HCT116 (cell line): ENCODE results near the gene ZAR1L. TPM values are rescaled to one million over a fixed set of nuclear protein-coding genes. Genes with fewer than 3 reads are reported as not detected.

Experiments used
- ATAC-seq: fragments of 200-7000 bp; cut with Tn5 transposase; 2 replicates; pipeline ENCODE4 v1.9.1; 2020; ENCODE audit warnings: mild to moderate bottlenecking, moderate library complexity
- BruUV-seq: library from RNA; stranded (reverse); fragments of 400-500 nt; replicated peaks from 2 replicates; lab custom pipeline; 2021; lab: Mats Ljungman, UMichigan
- CTCF ChIA-PET: fragments of 300-600 bp; sonication (Branson Sonifier 250); formaldehyde crosslinking; loops from one replicate; lab custom pipeline; 2021; ENCODE audit warnings: antibody characterized with exemption; lab: Charles Lee
- POLR2A ChIA-PET: fragments of 300-600, 350-600 bp; sonication (Branson Sonifier 250); formaldehyde crosslinking; loops from one replicate; lab custom pipeline; 2021; ENCODE audit warnings: antibody characterized with exemption; lab: Charles Lee
- RAD21 ChIA-PET, 2 experiments: fragments of 300-600 bp; sonication (Branson Sonifier 250); formaldehyde crosslinking; loops; one replicate each; lab custom pipeline; 2023; ENCODE audit warnings: low total read pairs in 2 of 2; ENCODE audit not compliant: uncharacterized antibody in 2 of 2, unreplicated experiment in 2 of 2, low non-redundant PET in 1 of 2; lab: Charles Lee
- DNase-seq: peaks from one replicate; pipeline ENCODE4 v3.0.0-alpha.2; 2010; ENCODE audit warnings: low read depth, low spot score
- H2AFZ ChIP-seq: fragments of 200-600 bp; shearing (Covaris generic), sonication (generic); 2 replicates; pipeline ENCODE4 v1.6.1; 2017; ENCODE audit warnings: low read depth, mixed run types, mixed read lengths, antibody characterized with exemption, low read length; ENCODE audit not compliant: poor library complexity, severe bottlenecking
- H3K27ac ChIP-seq: 2 replicates; pipeline ENCODE4 v1.5.1; 2012; ENCODE audit warnings: low read depth, low read length
- H3K27me3 ChIP-seq: fragments of 200-600 bp; sonication (generic); 2 replicates; pipeline ENCODE4 v1.6.1; 2016; ENCODE audit warnings: mixed run types, low read length, mixed read lengths; ENCODE audit not compliant: insufficient read depth
- H3K36me3 ChIP-seq, 2 experiments: fragments of 200-500 bp in 1 of 2; fragments of 200-600 bp in 1 of 2; sonication (Bioruptor generic) in 1 of 2; sonication (generic) in 1 of 2; 2 replicates each; pipeline versions ENCODE4 v1.5.1 to v1.6.1; 2014 to 2016; ENCODE audit warnings: low read length in 2 of 2, inconsistent platforms in 1 of 2, mixed read lengths in 1 of 2, mixed run types in 1 of 2; ENCODE audit not compliant: insufficient read depth in 2 of 2, control insufficient read depth in 1 of 2
- H3K4me1 ChIP-seq, 2 experiments: fragments of 200-600 bp in 1 of 2; sonication (generic) in 1 of 2; 2 replicates each; pipeline versions ENCODE4 v1.5.1 to v1.6.1; 2012 to 2017; ENCODE audit warnings: low read length in 2 of 2, inconsistent platforms in 1 of 2, mild to moderate bottlenecking in 1 of 2, mixed read lengths in 1 of 2, mixed run types in 1 of 2, moderate library complexity in 1 of 2; ENCODE audit not compliant: insufficient read depth in 2 of 2, control insufficient read depth in 1 of 2
- H3K4me2 ChIP-seq: fragments of 200-600 bp; sonication (generic); 2 replicates; pipeline ENCODE4 v1.6.1; 2017; ENCODE audit warnings: mixed run types, low read length, mixed read lengths
- H3K4me3 ChIP-seq, 2 experiments: fragments of 200-600 bp in 1 of 2; sonication (generic) in 1 of 2; replicated peaks in 1 of 2; 2 replicates each; pipeline ENCODE4 v1.5.1; 2011 to 2016; ENCODE audit warnings: low read length in 2 of 2, control low read depth in 1 of 2, low read depth in 1 of 2, mild to moderate bottlenecking in 1 of 2, mixed read lengths in 1 of 2, mixed run types in 1 of 2
- H3K79me2 ChIP-seq: fragments of 200-600 bp; sonication (generic); 2 replicates; pipeline ENCODE4 v1.6.1; 2017; ENCODE audit warnings: mild to moderate bottlenecking, mixed run types, low read length, moderate library complexity, mixed read lengths; ENCODE audit not compliant: insufficient read depth
- H3K9ac ChIP-seq: fragments of 200-600 bp; sonication (generic); 2 replicates; pipeline ENCODE4 v1.6.1; 2016; ENCODE audit warnings: low read length, mixed read lengths
- H3K9me2 ChIP-seq: fragments of 200-600 bp; sonication (generic), shearing (Covaris generic); 2 replicates; pipeline ENCODE4 v1.6.1; 2017; ENCODE audit warnings: mixed run types, mild to moderate bottlenecking, moderate library complexity; ENCODE audit not compliant: insufficient read depth
- H3K9me3 ChIP-seq, 2 experiments: fragments of 200-500 bp in 1 of 2; fragments of 200-600 bp in 1 of 2; sonication (Bioruptor generic) in 1 of 2; sonication (generic) in 1 of 2; 2 replicates each; pipeline ENCODE4 v1.6.1; 2014 to 2017; ENCODE audit warnings: low read length in 2 of 2, mixed read lengths in 2 of 2, inconsistent platforms in 1 of 2, low read depth in 1 of 2, mild to moderate bottlenecking in 1 of 2, mixed run types in 1 of 2, moderate library complexity in 1 of 2; ENCODE audit not compliant: control insufficient read depth in 1 of 2, insufficient read depth in 1 of 2
- H4K20me1 ChIP-seq: fragments of 200-600 bp; sonication (generic), shearing (Covaris generic); 2 replicates; pipeline ENCODE4 v1.6.1; 2017; ENCODE audit warnings: mixed run types, mild to moderate bottlenecking, moderate library complexity; ENCODE audit not compliant: insufficient read depth
- ATF3 ChIP-seq: IDR thresholded peaks from 2 replicates; pipeline ENCODE4 v1.6.1; 2012
- CBX3 ChIP-seq: IDR thresholded peaks from 2 replicates; pipeline ENCODE4 v1.6.1; 2012; ENCODE audit warnings: low read depth
- CEBPB ChIP-seq: IDR thresholded peaks from 2 replicates; pipeline ENCODE4 v1.6.1; 2012; ENCODE audit warnings: low read depth
- CTCF ChIP-seq, 3 experiments: fragments of 200-600 bp in 1 of 3; sonication (generic) in 1 of 3; IDR thresholded peaks in 2 of 3; conservative IDR thresholded peaks in 1 of 3; 2 replicates each; pipeline ENCODE4 v1.5.1; 2012 to 2017; ENCODE audit warnings: low read depth in 2 of 3, low read length in 2 of 3, antibody characterized with exemption in 1 of 3, borderline replicate concordance in 1 of 3, control low read depth in 1 of 3, mild to moderate bottlenecking in 1 of 3, mixed read lengths in 1 of 3, mixed run types in 1 of 3, moderate library complexity in 1 of 3; ENCODE audit not compliant: insufficient read depth in 1 of 3
- ELF1 ChIP-seq: IDR thresholded peaks from 2 replicates; pipeline ENCODE4 v1.6.1; 2012; ENCODE audit warnings: low read depth, borderline replicate concordance
- EZH2 ChIP-seq: fragments of 200-600 bp; sonication (generic); IDR thresholded peaks from 2 replicates; pipeline ENCODE4 v1.6.1; 2017; ENCODE audit warnings: antibody characterized with exemption, mixed run types
- FOSL1 ChIP-seq: IDR thresholded peaks from 2 replicates; pipeline ENCODE4 v1.6.1; 2012; ENCODE audit warnings: low read depth
- MAX ChIP-seq: IDR thresholded peaks from 2 replicates; pipeline ENCODE4 v1.6.1; 2012
- RAD21 ChIP-seq: IDR thresholded peaks from 2 replicates; pipeline ENCODE4 v1.6.1; 2012; ENCODE audit warnings: low read depth, mild to moderate bottlenecking
- SIN3A ChIP-seq: IDR thresholded peaks from 2 replicates; pipeline ENCODE4 v1.6.1; 2012; ENCODE audit warnings: low read depth
- SRF ChIP-seq: IDR thresholded peaks from 2 replicates; pipeline ENCODE4 v1.6.1; 2012; ENCODE audit warnings: low read depth
- ZBTB33 ChIP-seq: IDR thresholded peaks from 2 replicates; pipeline ENCODE4 v1.6.1; 2011; ENCODE audit warnings: mild to moderate bottlenecking, low read length, moderate library complexity; ENCODE audit not compliant: insufficient replicate concordance; ENCODE audit errors: extremely low read depth
- ZFX ChIP-seq: fragments of 450-650 bp; IDR thresholded peaks from 2 replicates; pipeline ENCODE4 v1.6.1; 2017
- intact Hi-C: fragments of 100-400 bp; cut with micrococcal nuclease; formaldehyde crosslinking; loops from 2 replicates; pipeline ENCODE4 v1.10.0; 2022
- total RNA-seq: library from RNA; stranded (reverse); gene quantifications from one replicate; pipeline ENCODE4 v1.2.1, GENCODE V29; 2021; ENCODE audit not compliant: unreplicated experiment

The ZAR1L gene
- total RNA-seq, 1 experiment from 2014 or later: 0.15 TPM

GRCh38 chr13:32264407-32264806 lies 50.8 kb downstream of the ZAR1L start:
- ChIA-PET RAD21 (no interaction called here), POLR2A (no interaction called here), CTCF (no interaction called here)
- Histone ChIP-seq H3K9ac (no peak overlapping the region), H4K20me1 (no peaks in the 10 kb centered on the region), H3K9me2 (no peaks in the 10 kb centered on the region), H3K36me3 (no peaks in the 10 kb centered on the region), H3K79me2 (no peaks in the 10 kb centered on the region), H3K4me3 (no peak overlapping the region), H3K27ac (no peak overlapping the region), H3K27me3 (no peaks in the 10 kb centered on the region), H2AFZ (no peak overlapping the region), H3K9me3 (no peaks in the 10 kb centered on the region), H3K4me2 (no peak overlapping the region), H3K4me1 (peaks cover 10 to 20% of the 10 kb centered on the region in 2 experiments; a peak in 3 of 4 replicates)
- ATAC-seq (no peak), DNase-seq (no peak)
- intact Hi-C loops: no loop called here
- TF ChIP-seq EZH2: no peak
- no peak for TF ChIP-seq ZBTB33
- no peak for TF ChIP-seq ZFX
- TF ChIP-seq ATF3: no peak
- no peak for TF ChIP-seq ELF1
- TF ChIP-seq SRF: no peak
- no peak for TF ChIP-seq FOSL1
- no peak for TF ChIP-seq CBX3
- TF ChIP-seq CTCF (IDR thresholded peaks at IDR 0.05 in 2 of 3, conservative IDR thresholded peaks at IDR 0.05 in 1 of 3; ENCODE audit: borderline replicate concordance in 1 of 3, insufficient read depth in 1 of 3, low read depth in 2 of 3, low read length in 2 of 3): no peak
- no peak for TF ChIP-seq RAD21
- no peak for TF ChIP-seq CEBPB
- no peak for TF ChIP-seq MAX
- no peak for TF ChIP-seq SIN3A
- no TSS peak for BruUV-seq
